Measurements from ENCODE around the gene HKDC1.

The HKDC1 gene

GRCh38 chr10:69179743-69180524 is 40.2 kb upstream of the HKDC1 start, which contains the start of gene SUPV3L1:
Gene SUPV3L1, plus strand, starts transcription at chr10:69180234. Its CDS starts 58 bp downstream, at chr10:69180292.
- peak; percentile 97 for TF ChIP-seq CREB1 (IDR thresholded peaks at IDR 0.05; ENCODE audit: low read depth)
- TF ChIP-seq TCF12 (IDR thresholded peaks at IDR 0.05; ENCODE audit: low read depth), result no peak
- TF ChIP-seq EGR1 (IDR thresholded peaks at IDR 0.05), result 0 out of 2 replicates have a peak, but pooled peaks have one; percentile 4
- TF ChIP-seq NFIC (IDR thresholded peaks at IDR 0.05), result 0 out of 2 replicates have a peak, but pooled peaks have one; percentile 21
- peak; percentile 64 for TF ChIP-seq TAF1 (IDR thresholded peaks at IDR 0.05; ENCODE audit: low read depth)
- TF ChIP-seq TEAD4 (IDR thresholded peaks at IDR 0.05), result 0 out of 2 replicates have a peak, but pooled peaks have one; percentile 9
- no peak for TF ChIP-seq EP300 (IDR thresholded peaks at IDR 0.05; ENCODE audit: borderline replicate concordance)
- no peak for TF ChIP-seq ZBTB7A (IDR thresholded peaks at IDR 0.05; ENCODE audit: low read depth)
- peak; percentile 100 for TF ChIP-seq MAX (IDR thresholded peaks at IDR 0.05)
- peak; percentile 97 for TF ChIP-seq USF1 (IDR thresholded peaks at IDR 0.05)
- TF ChIP-seq CEBPB (IDR thresholded peaks at IDR 0.05), result no peak
- TF ChIP-seq YY1 (IDR thresholded peaks at IDR 0.05; ENCODE audit: low read depth), result no peak; the same call in none of the 2 replicates

GRCh38 chr10:69180525-69181204 is 39.5 kb upstream of the HKDC1 start:
- TF ChIP-seq MAX (IDR thresholded peaks at IDR 0.05), result no peak
- no peak for TF ChIP-seq RAD21 (IDR thresholded peaks at IDR 0.05; ENCODE audit: low read depth)
- no peak for TF ChIP-seq USF1 (IDR thresholded peaks at IDR 0.05)
- TF ChIP-seq TEAD4 (IDR thresholded peaks at IDR 0.05), result no peak

- TF ChIP-seq CREB1 (IDR thresholded peaks at IDR 0.05; ENCODE audit: low read depth) (no peak), ZBTB7A (IDR thresholded peaks at IDR 0.05; ENCODE audit: low read depth) (no peak), TAF1 (IDR thresholded peaks at IDR 0.05; ENCODE audit: low read depth) (no peak), FOXM1 (IDR thresholded peaks at IDR 0.05; ENCODE audit: borderline replicate concordance, low read depth) (no peak), EGR1 (IDR thresholded peaks at IDR 0.05) (no peak), TCF12 (IDR thresholded peaks at IDR 0.05; ENCODE audit: low read depth) (no peak), CEBPB (IDR thresholded peaks at IDR 0.05) (no peak), TEAD4 (IDR thresholded peaks at IDR 0.05) (no peak), USF1 (IDR thresholded peaks at IDR 0.05) (no peak), NFIC (IDR thresholded peaks at IDR 0.05) (no peak), YY1 (IDR thresholded peaks at IDR 0.05; ENCODE audit: low read depth) (no peak), RAD21 (IDR thresholded peaks at IDR 0.05; ENCODE audit: low read depth) (no peak), REST (IDR thresholded peaks at IDR 0.05; ENCODE audit: low read depth) (no peak), MAX (IDR thresholded peaks at IDR 0.05) (no peak)
Observed at GRCh38 chr10:69181433-69181832, 38.7 kb upstream of the HKDC1 start.

GRCh38 chr10:69182005-69182404 is 38.1 kb upstream of the HKDC1 start:
- no peak for TF ChIP-seq USF1 (IDR thresholded peaks at IDR 0.05)
- TF ChIP-seq RAD21 (IDR thresholded peaks at IDR 0.05; ENCODE audit: low read depth), result no peak
- TF ChIP-seq NFIC (IDR thresholded peaks at IDR 0.05), result no peak
- no peak for TF ChIP-seq TEAD4 (IDR thresholded peaks at IDR 0.05)
- no peak for TF ChIP-seq REST (IDR thresholded peaks at IDR 0.05; ENCODE audit: low read depth)
- TF ChIP-seq CEBPB (IDR thresholded peaks at IDR 0.05), result no peak
- TF ChIP-seq CREB1 (IDR thresholded peaks at IDR 0.05; ENCODE audit: low read depth), result no peak
- TF ChIP-seq TAF1 (IDR thresholded peaks at IDR 0.05; ENCODE audit: low read depth), result no peak
- TF ChIP-seq YY1 (IDR thresholded peaks at IDR 0.05; ENCODE audit: low read depth), result no peak
